ENCODE results near the gene FRMD4A. TPM values are rescaled to one million over a fixed set of nuclear protein-coding genes. Genes with fewer than 3 reads are reported as not detected.
"Not testable (repeated sequence)": the region's sequence is repeated elsewhere in the genome, so short reads cannot be mapped to it uniquely, and the experiment has no call there.

The FRMD4A gene
- total RNA-seq, 4 donors from 2014 or later, result 27.5 to 40.4 (median 33.0) TPM

GRCh38 chr10:13771992-13772391 lies 558.7 kb downstream of the FRMD4A start:
- intact Hi-C loops (cut with DNase I; ENCODE audit: low total_unique reads), result no loop called here

GRCh38 chr10:13770760-13771493 lies 559.8 kb downstream of the FRMD4A start:
- WGBS, 2 donors, result 82 to 85% methylated on average over 4 of the region's 4 CpGs
- DNase-seq (ENCODE audit: low spot score in 2 of 2), result no peak
- H3K4me3 ChIP-seq (ENCODE audit: low read depth, poor library complexity, severe bottlenecking), result no peak overlapping the region
- intact Hi-C loops (cut with DNase I; ENCODE audit: low total_unique reads), result no loop called here
- no peak for TF ChIP-seq CTCF (IDR thresholded peaks at IDR 0.05)
- TF ChIP-seq POLR2A (IDR thresholded peaks at IDR 0.05), result no peak

More at GRCh38 chr10:13771992-13772391, 558.7 kb downstream of the FRMD4A start:
- DNase-seq (ENCODE audit: low spot score in 2 of 2), result no peak
- 90 to 91% methylated on average over 4 of the region's 4 CpGs for WGBS, 2 donors
- H3K4me3 ChIP-seq (ENCODE audit: low read depth, poor library complexity, severe bottlenecking), result no peak overlapping the region
- no peak for TF ChIP-seq CTCF (IDR thresholded peaks at IDR 0.05)
- TF ChIP-seq POLR2A (IDR thresholded peaks at IDR 0.05), result no peak

- peak in 1 of 2 donors; percentile 80 for DNase-seq (ENCODE audit: low spot score in 2 of 2)
- WGBS, 2 donors, result 48 to 55% methylated on average over 10 of the region's 10 CpGs
- intact Hi-C loops (cut with DNase I; ENCODE audit: low total_unique reads), result no loop called here
- no peak overlapping the region for H3K4me3 ChIP-seq (ENCODE audit: low read depth, poor library complexity, severe bottlenecking)
- TF ChIP-seq CTCF (IDR thresholded peaks at IDR 0.05), result no peak
- TF ChIP-seq POLR2A (IDR thresholded peaks at IDR 0.05), result no peak
These were observed 560.8 kb downstream of the FRMD4A start for GRCh38 chr10:13769946-13770345.

- 60 to 68% methylated on average over 13 of the region's 13 CpGs for WGBS, 2 donors
- TF ChIP-seq POLR2A (IDR thresholded peaks at IDR 0.05), result no peak
- no peak for TF ChIP-seq CTCF (IDR thresholded peaks at IDR 0.05)
These were observed 563.0 kb downstream of the FRMD4A start for GRCh38 chr10:13767676-13768178.

GRCh38 chr10:13767148-13767547 lies 563.6 kb downstream of the FRMD4A start:
- DNase-seq (ENCODE audit: low spot score in 2 of 2), result peak in 1 of 2 donors; percentile 25
- WGBS, 2 donors, result 96 to 100% methylated on average over 5 of the region's 5 CpGs
- intact Hi-C loops (cut with DNase I; ENCODE audit: low total_unique reads); H3K4me3 ChIP-seq (ENCODE audit: low read depth, poor library complexity, severe bottlenecking): not testable (repeated sequence)

More at GRCh38 chr10:13767676-13768178, 563.0 kb downstream of the FRMD4A start:
- DNase-seq (ENCODE audit: low spot score in 2 of 2), result peak in 1 of 2 donors; percentile 70
- intact Hi-C loops (cut with DNase I; ENCODE audit: low total_unique reads), result no loop called here
- H3K4me3 ChIP-seq (ENCODE audit: low read depth, poor library complexity, severe bottlenecking), result no peak overlapping the region

- WGBS, 2 donors, result 89 to 90% methylated on average over 19 of the region's 19 CpGs
- TF ChIP-seq CTCF (IDR thresholded peaks at IDR 0.05), result no peak
- no peak for TF ChIP-seq POLR2A (IDR thresholded peaks at IDR 0.05)
- DNase-seq (ENCODE audit: low spot score in 2 of 2), result peak in 1 of 2 donors; percentile 20
- intact Hi-C loops (cut with DNase I; ENCODE audit: low total_unique reads), result no loop called here
- no peak overlapping the region for H3K4me3 ChIP-seq (ENCODE audit: low read depth, poor library complexity, severe bottlenecking)
These were observed 564.9 kb downstream of the FRMD4A start for GRCh38 chr10:13765641-13766341.
